ENCODE measurements around the gene KLF16.

DNA sequence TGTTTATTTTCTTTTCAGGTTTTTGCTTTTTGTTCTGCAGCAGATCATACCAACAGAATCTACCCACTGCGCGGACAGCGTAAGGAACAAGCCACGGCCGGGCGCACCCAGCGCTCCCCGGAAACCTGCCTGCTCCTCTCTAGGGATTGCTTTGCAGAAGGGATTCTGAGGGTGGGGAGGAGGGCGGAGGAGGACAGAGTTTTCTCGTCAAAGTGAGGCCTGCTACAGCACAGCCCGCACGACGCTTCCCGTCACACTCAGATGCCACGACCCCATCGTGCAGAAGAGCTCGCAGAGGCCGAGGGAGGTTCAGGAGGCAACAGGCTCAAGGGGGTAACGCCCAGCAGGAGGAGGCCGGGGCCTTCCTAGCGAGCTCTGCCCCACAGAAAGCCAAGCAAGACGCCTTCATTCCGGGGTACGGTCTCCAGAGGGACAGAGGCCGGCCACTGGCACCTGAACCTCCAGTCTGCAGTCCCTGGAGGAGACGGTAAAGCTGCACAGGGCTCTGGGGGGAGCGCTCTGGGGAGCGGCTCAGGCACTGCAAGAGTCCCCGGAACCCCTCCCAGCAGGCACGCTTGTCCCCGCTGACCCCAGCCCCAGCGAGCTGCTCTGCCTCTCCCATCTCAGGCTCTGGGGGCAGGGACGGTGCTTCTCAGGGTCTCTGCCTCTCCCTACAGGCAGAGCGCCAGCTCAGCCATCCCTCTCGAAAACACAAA lies 22.0 kb downstream of the KLF16 start:
- no peak for TF ChIP-seq POLR2A (IDR thresholded peaks at IDR 0.05)
- TF ChIP-seq CTCF (IDR thresholded peaks at IDR 0.05), result no peak

Measured in gastroesophageal sphincter (tissue), 3 donors.